Peyer's patch (tissue), 4 donors: ENCODE results near the gene KRT1.

Experiments used
- POLR2A ChIP-seq, 2 donors: fragments of 450-650 bp; IDR thresholded peaks; one replicate each; pipeline ENCODE4 v1.5.1; 2017; ENCODE audit warnings: antibody characterized with exemption in 2 of 2, mild to moderate bottlenecking in 2 of 2, moderate library complexity in 2 of 2
- TF ChIP-seq, protein P1 (sequence below), 6 experiments: fragments of 450-650 bp in 4 of 6; fragments of 200-600 bp in 2 of 6; sonication (generic) in 1 of 6; IDR thresholded peaks; one replicate each; pipeline ENCODE4 v1.5.1; 2017 to 2019; ENCODE audit warnings: antibody characterized with exemption in 6 of 6, mild to moderate bottlenecking in 3 of 6, moderate library complexity in 1 of 6

DNA sequence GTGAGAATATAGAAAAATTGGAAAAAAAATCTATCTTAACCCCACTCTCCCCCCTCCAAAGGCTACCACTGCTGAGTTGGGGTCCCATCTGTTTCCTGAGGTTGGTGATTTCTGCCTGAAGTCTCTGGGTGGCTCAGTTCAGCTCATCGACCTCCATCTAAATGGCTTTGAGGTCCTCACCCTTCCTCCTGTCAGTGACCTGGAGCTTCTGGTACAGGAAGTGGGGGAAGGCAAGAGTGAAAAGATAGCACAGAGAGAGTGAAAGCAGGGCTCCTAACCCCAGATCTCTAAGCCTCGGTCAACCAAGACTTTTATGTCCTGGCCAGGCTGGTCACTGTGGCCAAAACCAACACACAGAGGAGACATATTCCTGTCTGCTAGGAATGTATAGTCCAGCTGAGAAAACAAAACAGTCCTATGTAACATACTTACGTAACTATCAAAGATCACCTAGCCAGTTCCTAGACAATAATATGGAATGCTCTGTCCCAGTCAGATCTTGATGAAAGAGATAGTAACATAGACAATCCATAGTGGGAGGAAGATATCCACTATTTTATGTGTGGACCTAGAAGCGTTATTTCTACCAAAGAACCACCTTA lies 49.5 kb downstream of the KRT1 start:
- TF ChIP-seq, protein P1, sequence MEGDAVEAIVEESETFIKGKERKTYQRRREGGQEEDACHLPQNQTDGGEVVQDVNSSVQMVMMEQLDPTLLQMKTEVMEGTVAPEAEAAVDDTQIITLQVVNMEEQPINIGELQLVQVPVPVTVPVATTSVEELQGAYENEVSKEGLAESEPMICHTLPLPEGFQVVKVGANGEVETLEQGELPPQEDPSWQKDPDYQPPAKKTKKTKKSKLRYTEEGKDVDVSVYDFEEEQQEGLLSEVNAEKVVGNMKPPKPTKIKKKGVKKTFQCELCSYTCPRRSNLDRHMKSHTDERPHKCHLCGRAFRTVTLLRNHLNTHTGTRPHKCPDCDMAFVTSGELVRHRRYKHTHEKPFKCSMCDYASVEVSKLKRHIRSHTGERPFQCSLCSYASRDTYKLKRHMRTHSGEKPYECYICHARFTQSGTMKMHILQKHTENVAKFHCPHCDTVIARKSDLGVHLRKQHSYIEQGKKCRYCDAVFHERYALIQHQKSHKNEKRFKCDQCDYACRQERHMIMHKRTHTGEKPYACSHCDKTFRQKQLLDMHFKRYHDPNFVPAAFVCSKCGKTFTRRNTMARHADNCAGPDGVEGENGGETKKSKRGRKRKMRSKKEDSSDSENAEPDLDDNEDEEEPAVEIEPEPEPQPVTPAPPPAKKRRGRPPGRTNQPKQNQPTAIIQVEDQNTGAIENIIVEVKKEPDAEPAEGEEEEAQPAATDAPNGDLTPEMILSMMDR (IDR thresholded peaks at IDR 0.05) = no peak
- TF ChIP-seq POLR2A (IDR thresholded peaks at IDR 0.05) = no peak
